ENCODE measurements around the gene CSMD2.

Gene CSMD2

DNA sequence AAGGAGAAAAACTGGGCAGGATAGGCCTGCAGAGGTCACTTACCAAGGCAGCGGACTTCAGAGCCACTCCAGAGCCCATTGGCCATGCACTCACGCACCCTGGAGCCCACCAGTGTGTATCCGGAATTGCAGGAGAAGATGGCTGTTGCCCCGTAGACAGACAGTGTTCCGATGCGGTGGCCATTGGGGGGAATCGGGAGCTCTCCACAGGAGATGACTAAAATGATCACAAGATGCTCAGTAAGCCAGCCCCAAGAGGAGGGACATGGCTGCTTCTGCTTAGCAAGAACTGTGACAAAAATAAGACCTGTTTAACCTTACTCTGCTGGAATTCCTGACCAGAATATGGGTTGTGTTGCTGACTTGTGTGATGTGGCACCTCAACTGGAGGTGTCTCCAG, 595.7 kb downstream of the CSMD2 start:
- no peak for DNase-seq

DNA sequence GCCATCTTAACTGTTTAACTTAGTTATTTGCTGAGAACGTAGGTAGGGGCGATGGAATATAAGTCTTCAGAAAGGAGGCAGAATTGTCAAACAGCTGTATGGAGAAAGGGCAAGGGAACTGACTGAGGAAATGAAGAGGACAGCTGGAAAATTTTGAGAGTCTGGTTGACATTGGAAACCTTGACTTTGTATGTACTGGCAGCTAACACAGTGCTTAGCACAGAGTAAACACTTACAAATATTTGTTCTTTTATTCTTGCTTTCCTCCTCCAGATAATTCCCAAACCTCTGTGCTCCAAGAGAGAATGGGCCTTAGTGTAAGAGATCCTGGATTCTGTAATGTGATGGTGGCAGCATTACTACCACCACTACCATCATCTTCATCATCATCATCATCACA, 601.3 kb downstream of the CSMD2 start:
- DNase-seq, result no peak

DNA sequence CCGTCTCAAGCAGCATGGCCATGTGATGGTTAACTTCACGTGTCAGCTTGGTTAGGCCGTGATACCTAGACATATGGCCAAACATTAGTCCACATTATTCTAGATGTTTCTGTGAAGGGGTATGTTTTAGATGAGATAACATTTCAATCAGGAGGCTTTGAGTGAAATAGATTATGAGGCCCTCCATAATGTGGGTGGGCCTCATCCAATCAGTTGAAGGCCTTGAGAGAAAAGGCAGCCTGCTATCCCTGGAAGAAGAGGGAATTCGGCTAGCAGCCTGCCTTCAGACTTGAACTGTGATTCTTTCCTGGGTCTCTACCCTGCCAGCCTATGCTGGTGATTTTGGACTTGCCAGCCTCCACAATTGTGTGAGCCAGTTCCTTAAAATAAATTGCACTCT, 602.5 kb downstream of the CSMD2 start:
- no peak for DNase-seq

DNA sequence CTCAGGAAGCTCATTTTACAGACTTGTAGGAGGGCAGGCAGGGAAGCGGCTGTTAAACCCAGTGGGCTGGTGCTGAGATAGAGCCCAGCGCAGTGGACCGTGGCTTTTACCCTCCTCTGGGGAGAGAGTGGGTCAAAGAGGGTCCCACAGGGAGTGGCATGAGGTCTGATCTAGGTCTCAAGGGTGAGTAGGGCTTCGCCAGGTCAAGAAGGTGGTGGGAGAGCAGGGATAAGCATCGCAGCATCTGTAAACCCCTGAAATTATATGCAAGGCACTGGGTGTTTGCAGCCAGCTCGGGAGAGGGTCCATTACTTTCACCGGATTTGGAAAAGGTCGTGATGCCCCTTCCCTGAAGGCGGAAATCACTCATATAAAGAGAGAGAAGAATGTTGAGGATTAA, 603.5 kb downstream of the CSMD2 start:
- no peak for DNase-seq

DNA sequence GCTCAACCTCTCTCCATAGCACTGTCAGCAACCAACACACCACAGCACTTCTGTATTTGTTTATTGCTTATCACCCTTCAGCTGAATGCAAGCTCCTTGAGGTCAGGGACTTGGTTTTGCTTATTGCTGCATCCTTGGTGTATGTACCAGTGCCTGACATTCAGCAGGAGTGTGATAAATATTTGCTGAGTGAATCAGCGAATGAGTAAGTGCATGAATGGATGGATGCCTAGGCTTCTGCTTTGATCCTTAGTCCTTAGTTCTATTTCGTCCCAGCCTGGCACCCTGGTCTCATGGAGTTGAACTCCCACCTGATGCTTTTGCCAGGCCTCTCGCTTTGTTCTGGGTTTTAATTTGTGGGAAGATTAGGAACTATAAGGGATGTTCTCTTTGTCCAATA, 604.4 kb downstream of the CSMD2 start:
- DNase-seq, result no peak

DNA sequence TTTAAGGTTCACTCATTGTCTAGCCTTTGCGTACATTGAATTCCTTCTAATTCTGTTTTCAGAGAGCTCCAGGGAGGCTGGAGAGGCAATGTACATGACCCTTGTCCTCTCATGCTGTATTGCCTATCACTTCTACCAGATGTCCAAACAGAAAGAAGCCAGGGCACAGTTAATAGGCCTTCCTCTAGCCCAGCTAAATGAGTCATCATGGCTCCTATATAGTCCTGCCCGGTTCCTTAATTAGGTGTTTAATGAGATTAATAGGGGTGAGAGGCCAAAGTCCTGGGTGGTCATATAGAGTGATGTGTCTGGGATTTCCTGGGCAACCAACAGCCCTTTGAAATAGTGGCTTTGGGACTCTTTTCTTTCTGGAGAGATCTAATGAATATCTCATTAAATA, 616.3 kb downstream of the CSMD2 start:
- DNase-seq, result no peak

DNA sequence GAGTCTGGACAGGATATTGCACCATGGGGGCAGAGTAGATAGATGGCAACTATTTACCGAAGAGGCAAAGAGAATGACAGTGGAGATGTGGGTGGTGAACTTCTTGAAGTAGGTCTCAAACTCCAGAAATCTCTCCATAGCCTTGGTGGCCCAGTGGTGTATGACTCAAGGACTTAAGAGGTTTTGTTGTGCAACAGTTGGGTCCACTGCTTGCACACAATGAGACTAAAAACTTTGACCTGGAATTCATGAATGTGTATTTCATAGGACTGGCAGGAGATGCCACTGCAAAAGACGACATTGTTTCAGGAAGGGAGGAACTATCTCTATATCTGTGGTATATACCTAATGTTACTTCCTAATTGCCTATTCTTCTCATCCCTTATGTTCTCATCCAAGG, 616.7 kb downstream of the CSMD2 start:
- no peak for DNase-seq

DNA sequence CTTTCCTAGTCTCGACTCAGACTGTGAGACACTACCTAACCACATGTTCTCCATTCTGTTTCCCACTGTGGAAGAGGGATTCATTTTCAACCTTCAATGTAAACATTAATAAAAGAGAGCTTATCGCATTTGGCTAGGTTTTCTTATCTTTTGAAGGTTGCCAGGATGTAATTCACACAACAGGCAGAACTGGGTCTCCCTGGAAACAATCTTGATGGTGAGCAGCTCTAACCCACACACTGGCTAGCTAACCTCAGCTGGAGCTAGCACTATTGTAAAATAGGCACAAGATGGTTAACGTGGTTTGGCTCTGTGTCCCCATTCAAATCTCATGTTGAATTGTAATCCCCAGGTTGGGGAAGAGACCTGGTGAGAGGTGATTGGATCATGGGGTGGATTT, 617.5 kb downstream of the CSMD2 start:
- no peak for DNase-seq

DNA sequence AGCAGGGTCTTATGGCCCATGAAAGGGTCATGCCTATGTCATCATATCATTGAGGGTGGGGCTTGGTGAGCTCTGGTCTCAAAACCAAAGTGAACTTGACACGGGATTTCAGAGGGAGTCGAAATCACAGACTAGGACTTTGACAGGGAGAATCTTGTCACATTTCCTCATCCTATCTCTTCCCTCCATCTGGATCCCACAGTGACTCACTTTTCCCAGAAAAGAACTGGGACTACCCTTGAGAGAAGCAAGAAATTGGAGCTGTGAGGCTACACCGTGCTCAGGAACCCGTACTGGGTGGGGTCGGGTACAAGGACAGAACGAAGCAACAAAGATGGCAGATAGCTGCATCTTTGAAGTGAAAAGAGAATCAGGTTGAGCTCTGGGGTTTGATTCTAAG, 623.1 kb downstream of the CSMD2 start:
- no peak for DNase-seq

DNA sequence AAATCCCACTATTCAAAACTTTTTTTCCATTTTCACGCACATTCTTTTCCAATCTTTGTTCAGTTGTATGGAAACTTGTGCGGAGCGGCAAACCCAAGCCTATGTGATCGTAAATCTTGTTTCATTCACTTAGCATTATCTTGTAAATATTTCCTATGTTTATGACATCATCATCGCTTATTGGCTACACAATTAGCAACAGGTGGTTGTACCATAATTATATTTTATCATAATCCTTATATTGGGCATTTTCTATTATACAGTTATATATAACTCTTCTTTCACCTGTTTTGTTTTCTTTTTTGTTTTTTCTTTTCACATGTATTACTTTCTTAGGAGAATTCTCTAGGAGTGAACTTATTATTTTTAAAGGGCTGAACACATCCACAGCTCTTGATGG, 627.1 kb downstream of the CSMD2 start:
- no peak for DNase-seq

DNA sequence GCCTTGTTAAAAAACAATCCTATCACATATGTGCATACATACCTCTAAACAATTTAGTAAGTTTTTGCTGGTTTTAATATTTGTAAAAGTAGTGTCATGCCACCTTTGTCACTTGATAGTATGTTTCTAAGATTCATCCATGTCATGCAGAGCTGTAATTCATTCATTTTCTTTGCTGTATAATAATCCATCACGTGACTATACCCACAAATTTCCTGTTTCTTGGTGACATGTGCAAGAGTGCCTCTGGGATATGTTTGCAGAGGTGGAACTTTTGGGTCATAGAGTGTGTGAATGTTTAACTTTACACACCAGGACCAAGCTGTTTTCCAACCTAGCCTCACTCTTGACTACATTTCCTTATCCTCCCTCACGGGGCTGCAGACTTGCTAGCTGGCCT, 629.7 kb downstream of the CSMD2 start:
- no peak for DNase-seq

DNA sequence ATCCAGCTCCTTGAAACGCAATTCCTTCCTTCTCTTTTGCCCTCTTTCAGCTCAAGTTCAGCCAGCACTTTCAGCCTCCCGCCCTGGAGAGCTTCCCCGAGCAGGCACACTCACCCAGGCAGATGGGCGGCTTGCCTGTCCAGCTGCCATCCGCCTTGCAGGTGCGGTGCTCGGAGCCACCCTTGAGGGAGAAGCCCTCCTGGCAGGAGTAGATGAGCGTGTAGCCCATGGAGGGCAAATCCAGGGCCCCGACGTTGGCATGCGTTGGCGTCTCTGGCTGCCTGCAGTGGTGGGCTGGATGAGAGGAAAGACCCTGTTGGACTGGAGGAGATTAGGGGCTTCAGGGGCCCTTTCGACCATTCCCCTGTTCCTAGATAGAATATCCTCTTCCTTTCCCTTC, 632.1 kb downstream of the CSMD2 start:
- no peak for DNase-seq

DNA sequence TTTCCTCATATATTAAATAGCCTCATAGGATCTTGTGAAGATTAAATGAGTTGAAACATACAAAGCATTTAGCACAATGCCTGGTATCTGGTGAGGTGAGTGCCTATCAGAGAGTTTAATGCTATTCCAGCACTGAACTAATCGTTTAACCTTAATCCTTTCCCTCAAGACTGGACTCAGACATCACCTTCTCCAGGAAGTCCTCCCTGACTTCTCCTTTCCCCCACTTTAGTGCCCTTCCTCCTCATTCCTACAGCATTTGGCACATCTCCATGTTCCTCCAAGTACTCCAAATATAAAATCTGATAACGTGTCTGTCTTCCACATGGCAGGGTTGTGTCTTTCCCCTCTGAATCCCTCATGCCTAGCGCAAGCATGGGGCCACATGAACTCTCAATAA, 632.8 kb downstream of the CSMD2 start:
- DNase-seq, result no peak

DNA sequence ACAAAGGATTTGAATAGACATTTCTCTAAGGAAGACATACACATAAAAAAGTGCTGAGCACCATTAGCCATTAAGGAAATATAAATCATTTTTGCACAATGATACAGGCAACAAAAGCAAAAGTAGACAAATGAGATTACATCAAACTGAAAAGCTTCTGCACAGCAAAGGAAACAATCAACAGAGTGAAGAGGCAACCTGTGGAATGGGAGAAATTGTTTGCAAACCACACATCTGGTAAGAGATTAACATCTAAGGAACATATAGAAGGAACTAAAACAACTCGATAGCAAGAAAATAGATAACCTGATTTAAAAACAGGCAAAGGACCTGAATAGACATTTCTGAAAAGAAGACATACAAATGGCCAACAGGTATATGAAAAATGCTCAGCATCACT, 635.1 kb downstream of the CSMD2 start:
- DNase-seq, result no peak

DNA sequence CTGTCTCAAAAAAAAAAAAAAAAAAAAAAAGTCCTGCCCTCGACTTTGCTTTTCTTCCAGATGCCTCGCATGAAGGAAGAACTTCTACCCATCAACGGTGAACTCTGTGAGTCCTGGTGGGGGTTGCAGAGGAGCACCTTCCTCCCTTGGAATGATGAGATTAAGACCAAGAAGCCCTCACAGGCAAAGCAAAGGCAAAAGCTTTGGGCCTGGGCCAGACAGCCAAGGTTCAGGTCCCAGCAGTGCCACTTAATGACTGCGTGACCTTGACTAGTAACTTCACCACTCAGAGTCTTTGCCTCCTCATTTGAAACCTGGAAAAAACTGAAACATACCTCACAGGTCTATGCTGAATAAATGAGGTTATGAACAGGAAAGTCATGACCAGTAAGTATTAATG, 637.1 kb downstream of the CSMD2 start:
- DNase-seq, result no peak

DNA sequence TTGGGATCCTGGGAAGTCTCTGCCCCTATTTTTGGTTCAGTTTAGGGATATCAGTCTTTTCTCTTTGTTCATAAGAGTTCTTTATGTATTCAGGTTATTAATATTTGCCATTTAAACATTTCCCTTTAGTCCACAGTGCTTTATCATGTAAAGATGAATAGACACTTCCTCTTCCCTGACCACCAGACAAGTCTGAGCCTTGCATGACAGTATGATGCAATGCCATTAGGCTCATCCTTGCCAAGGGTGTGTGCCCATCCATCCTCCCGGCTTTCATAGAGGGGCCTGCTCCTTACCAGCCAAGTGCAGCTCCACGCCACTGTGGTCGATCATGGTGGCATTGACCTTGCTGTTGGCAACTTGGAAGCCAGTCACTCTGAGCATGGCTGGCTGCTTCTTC, 640.4 kb downstream of the CSMD2 start:
- DNase-seq, result no peak

DNA sequence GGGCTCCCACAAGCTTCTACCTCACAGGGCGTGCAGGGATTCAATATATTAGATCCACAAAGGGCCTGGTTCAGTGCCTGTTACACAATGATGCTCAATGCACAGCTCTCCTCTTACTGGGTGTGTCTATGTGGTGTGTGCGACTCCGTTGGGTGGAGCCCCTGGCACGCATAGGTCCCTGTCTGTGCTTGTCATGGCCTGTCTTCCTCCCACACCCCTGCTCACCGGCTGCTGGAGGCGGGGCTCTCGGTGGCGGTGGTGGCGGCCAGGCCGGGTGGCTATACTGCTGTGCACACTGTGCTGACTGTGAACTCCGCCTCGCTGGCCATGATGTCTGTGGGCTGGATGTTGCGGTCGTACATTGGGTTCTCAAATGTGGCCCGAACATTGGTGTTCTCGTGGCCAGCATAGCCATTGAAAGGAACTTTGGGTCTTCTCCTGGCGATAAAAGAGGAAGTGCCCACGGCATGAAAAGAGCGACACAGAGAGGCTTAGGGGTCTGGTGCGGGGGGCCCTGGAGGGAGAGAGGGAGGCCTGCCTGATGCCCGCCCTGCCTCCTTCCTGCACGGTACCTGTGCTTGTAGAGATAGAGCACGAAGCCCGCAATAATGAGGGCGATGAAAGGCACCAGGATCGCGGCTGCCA, 645.7 kb downstream of the CSMD2 start:
- DNase-seq, result no peak

DNA sequence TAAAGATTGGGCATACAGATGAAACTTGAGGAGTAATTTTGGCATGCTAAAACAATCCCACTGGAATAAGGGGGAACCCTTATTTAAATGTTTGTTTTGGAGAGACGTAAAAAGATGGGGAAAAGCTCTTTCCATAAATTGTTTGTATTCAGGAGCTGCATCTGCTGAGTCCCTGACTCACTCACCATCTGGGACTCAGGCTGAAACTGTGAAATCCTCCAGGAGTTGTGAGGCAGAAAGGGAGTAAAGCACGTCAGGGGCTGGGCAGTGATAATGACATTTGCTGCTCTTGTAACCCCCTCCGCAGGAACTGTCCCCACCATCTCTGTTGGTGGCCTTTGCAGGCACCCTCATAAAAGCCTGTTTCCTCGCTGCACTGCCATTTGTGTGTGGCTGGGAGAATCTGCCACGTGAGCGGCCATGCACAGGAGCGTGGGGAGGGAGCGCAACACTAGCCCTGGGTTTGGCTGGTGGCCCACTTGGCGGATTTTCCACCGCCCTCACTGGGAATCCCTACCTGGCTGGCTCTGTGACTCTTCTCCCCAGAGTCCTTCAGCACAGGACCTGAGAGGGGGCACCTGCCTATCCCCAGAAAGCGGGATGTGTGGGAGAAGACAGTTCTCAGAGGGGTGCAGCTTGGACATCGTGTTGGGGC, 647.3 kb downstream of the CSMD2 start:
- peak in 1 of 51 donors; percentile 34 for DNase-seq

DNA sequence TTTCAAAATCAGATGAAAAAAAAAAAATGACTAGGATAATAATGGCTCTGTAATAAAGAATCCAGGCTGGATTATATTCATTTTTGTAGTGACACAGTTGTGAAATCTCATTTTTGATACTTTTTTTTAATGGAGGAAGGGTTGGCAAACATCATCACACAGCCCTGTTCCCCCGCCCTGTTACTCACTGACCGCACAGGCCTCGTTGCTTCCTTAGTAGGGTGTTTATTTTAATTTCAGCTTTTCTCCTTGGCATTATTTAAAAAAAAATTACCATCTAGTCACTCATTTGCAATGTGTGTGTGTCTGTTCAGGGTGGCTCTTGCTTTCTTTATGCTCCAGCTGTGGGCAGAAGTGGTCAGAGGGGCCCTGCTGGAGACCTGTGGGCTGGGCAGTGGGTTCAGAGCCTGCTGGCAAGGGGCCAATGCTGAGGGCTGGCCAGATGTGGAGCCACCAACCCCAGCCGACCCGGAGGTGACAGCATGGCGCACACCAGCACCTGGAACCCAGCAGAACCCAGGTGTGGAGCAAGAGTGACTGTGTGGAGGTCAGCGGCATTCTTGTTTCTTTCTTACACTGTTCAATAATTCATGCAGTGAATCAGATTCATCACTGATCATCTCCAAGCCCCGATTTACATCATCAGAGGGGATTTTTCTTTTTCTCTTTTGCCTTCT, 648.0 kb downstream of the CSMD2 start:
- DNase-seq, result no peak

DNA sequence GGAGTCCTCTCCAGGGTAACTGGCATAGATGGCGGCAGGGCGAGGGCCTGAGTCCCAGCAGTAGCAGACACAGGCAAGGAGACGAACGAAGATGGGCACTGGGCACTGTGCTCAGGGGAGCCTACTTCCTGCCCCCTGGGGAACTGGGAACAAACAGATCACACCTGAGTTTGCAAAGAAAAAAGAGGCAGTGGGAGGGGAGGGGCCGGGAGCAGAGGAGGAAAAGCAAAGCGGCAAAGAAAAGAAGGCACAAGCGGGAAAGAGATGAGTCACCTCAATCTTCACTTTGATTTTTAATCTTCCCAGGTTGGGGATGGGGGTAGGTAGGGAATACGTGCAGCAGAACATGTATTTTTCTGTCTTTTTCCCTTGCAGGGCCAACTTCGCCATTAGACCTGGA, 648.6 kb downstream of the CSMD2 start:
- peak in 1 of 51 donors; percentile 21 for DNase-seq

DNA sequence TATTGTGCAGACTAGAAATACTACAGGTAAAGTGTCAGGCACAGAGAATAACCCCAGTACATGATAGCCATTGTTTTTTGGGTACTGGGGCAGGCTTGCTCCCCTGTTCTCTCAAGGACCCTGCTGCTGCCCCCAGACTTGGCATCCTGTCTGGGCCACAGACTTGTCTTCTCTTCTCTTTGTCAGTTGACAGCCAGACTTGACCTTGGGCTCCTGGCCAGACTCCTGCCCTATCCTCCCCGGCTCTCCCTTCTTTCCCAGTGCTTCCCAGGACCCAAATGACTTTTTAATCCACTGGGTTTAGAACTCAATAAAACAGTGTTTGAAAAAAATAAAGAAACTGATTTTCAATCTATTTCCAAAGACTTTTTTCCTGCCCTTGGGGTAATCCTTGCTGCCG, 649.4 kb downstream of the CSMD2 start:
- DNase-seq, result no peak

DNA sequence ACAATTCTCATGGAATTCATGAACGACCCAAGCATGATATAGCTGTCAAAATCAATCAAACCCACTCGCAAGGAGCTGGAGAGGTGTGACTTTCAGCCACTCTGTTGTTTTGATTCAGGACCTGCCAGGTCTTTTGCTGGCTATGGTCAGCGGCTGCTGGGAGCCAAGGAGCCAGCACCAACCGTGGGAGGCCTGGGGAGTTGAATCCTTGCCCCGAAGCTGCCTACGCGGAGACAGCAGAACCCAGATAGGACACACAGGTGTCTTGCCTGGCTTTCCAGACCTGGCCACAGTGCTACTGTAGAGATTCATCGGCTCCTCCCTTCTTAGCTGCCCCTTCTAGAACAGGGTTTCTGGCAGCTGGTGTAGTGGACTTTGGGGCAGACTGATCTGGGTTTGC, 649.9 kb downstream of the CSMD2 start:
- DNase-seq, result no peak

All from hypothalamus (tissue), 51 donors.